Measurements from ENCODE around the gene ARHGAP21.
"Not testable (repeated sequence)": the region's sequence is repeated elsewhere in the genome, so short reads cannot be mapped to it uniquely, and the experiment has no call there.

The ARHGAP21 gene

GRCh38 chr10:24690961-24691512 is 32.6 kb downstream of the ARHGAP21 start:
- no peak overlapping the region for H3K27ac ChIP-seq
- no peak for DNase-seq (ENCODE audit: low read depth, low spot score)

GRCh38 chr10:24685958-24686540 is 37.6 kb downstream of the ARHGAP21 start:
- no peak for DNase-seq (ENCODE audit: low read depth, low spot score)
- H3K27ac ChIP-seq = no peak overlapping the region

- peak overlapping the region; percentile 72 for H3K27ac ChIP-seq
- DNase-seq (ENCODE audit: low read depth, low spot score) = no peak
These were observed 40.1 kb downstream of the ARHGAP21 start for GRCh38 chr10:24683554-24683953.

GRCh38 chr10:24681572-24682088 is 42.1 kb downstream of the ARHGAP21 start:
- peak overlapping the region; percentile 72 for H3K27ac ChIP-seq
- peak; percentile 5 for DNase-seq (ENCODE audit: low read depth, low spot score)

GRCh38 chr10:24680647-24681524 is 42.8 kb downstream of the ARHGAP21 start:
- peak overlapping the region; percentile 72 for H3K27ac ChIP-seq
- no peak for DNase-seq (ENCODE audit: low read depth, low spot score)

- H3K27ac ChIP-seq = no peak overlapping the region
- no peak for DNase-seq (ENCODE audit: low read depth, low spot score)
These were observed 44.9 kb downstream of the ARHGAP21 start for GRCh38 chr10:24678757-24679156.

GRCh38 chr10:24674892-24675632 is 48.6 kb downstream of the ARHGAP21 start:
- H3K27ac ChIP-seq = no peak overlapping the region

GRCh38 chr10:24670964-24671670 is 52.6 kb downstream of the ARHGAP21 start:
- DNase-seq (ENCODE audit: low read depth, low spot score) = no peak
- H3K27ac ChIP-seq = no peak overlapping the region

More at GRCh38 chr10:24674892-24675632, 48.6 kb downstream of the ARHGAP21 start:
- no peak for DNase-seq (ENCODE audit: low read depth, low spot score)

- H3K27ac ChIP-seq = no peak overlapping the region
- DNase-seq (ENCODE audit: low read depth, low spot score) = no peak
These were observed 54.3 kb downstream of the ARHGAP21 start for GRCh38 chr10:24669285-24669852.

- no peak overlapping the region for H3K27ac ChIP-seq
- DNase-seq (ENCODE audit: low read depth, low spot score) = no peak
These were observed 55.4 kb downstream of the ARHGAP21 start for GRCh38 chr10:24668247-24668646.

- no peak for DNase-seq (ENCODE audit: low read depth, low spot score)
- no peak overlapping the region for H3K27ac ChIP-seq
These were observed 58.7 kb downstream of the ARHGAP21 start for GRCh38 chr10:24664991-24665390.

- DNase-seq (ENCODE audit: low read depth, low spot score) = no peak
- H3K27ac ChIP-seq = no peak overlapping the region
These were observed 62.3 kb downstream of the ARHGAP21 start for GRCh38 chr10:24661376-24661775.

- H3K27ac ChIP-seq = not testable (repeated sequence)
These were observed 65.4 kb downstream of the ARHGAP21 start for GRCh38 chr10:24658319-24658718.

GRCh38 chr10:24656326-24656725 is 67.4 kb downstream of the ARHGAP21 start:
- not testable (repeated sequence) for H3K27ac ChIP-seq; DNase-seq (ENCODE audit: low read depth, low spot score)

More at GRCh38 chr10:24658319-24658718, 65.4 kb downstream of the ARHGAP21 start:
- DNase-seq (ENCODE audit: low read depth, low spot score) = not testable (repeated sequence)

- H3K27ac ChIP-seq = no peak overlapping the region
- DNase-seq (ENCODE audit: low read depth, low spot score) = no peak
These were observed 71.2 kb downstream of the ARHGAP21 start for GRCh38 chr10:24652381-24652957.

- no peak for DNase-seq (ENCODE audit: low read depth, low spot score)
- no peak overlapping the region for H3K27ac ChIP-seq
These were observed 71.8 kb downstream of the ARHGAP21 start for GRCh38 chr10:24651923-24652322.

GRCh38 chr10:24650669-24651391 is 72.9 kb downstream of the ARHGAP21 start:
- H3K27ac ChIP-seq = no peak overlapping the region
- DNase-seq (ENCODE audit: low read depth, low spot score) = no peak

GRCh38 chr10:24645784-24646183 is 77.9 kb downstream of the ARHGAP21 start:
- peak overlapping the region; percentile 27 for H3K27ac ChIP-seq

More at GRCh38 chr10:24645784-24646183, 77.9 kb downstream of the ARHGAP21 start:
- no peak for DNase-seq (ENCODE audit: low read depth, low spot score)

Data from epithelial cell of prostate (primary cell).